PC-3 (cell line): ENCODE results near the gene ATF2. TPM values are rescaled to one million over a fixed set of nuclear protein-coding genes. Genes with fewer than 3 reads are reported as not detected.

Experiments used
- ATAC-seq: fragments of 200-7000 bp; cut with Tn5 transposase; 2 replicates; pipeline ENCODE4 v1.9.1; 2020; ENCODE audit warnings: mild to moderate bottlenecking, moderate library complexity
- BruUV-seq: library from RNA; stranded (reverse); fragments of 400-500 nt; replicated peaks from 2 replicates; lab custom pipeline; 2021; lab: Mats Ljungman, UMichigan
- CTCF ChIA-PET: fragments of 300-600 bp; sonication (Branson Sonifier 250); formaldehyde crosslinking; loops from one replicate; lab custom pipeline; 2022; ENCODE audit warnings: antibody characterized with exemption; lab: Charles Lee
- POLR2A ChIA-PET: fragments of 300-600 bp; sonication (Branson Sonifier 250); formaldehyde crosslinking; loops from one replicate; lab custom pipeline; 2022; ENCODE audit warnings: antibody characterized with exemption; ENCODE audit not compliant: unreplicated experiment; lab: Charles Lee
- DNase-seq: peaks from one replicate; pipeline ENCODE4 v3.0.0-alpha.2; 2015
- H2AFZ ChIP-seq: fragments of 300-600 bp; sonication (generic); 2 replicates; pipeline ENCODE4 v1.6.0; 2016; ENCODE audit warnings: antibody characterized with exemption, low read length
- H3F3A ChIP-seq: fragments of 300-600 bp; sonication (generic); one replicate; pipeline ENCODE4 v1.6.0; 2017; ENCODE audit warnings: antibody characterized with exemption, low read length, control low read depth, mild to moderate bottlenecking; ENCODE audit not compliant: unreplicated experiment
- H3K27ac ChIP-seq: fragments of 300-600 bp; sonication (generic); 2 replicates; pipeline ENCODE4 v1.5.1; 2016; ENCODE audit warnings: mild to moderate bottlenecking, low read length
- H3K27me3 ChIP-seq: fragments of 300-600 bp; sonication (generic); 2 replicates; pipeline ENCODE4 v1.6.1; 2016; ENCODE audit warnings: low read length, mixed read lengths
- H3K36me3 ChIP-seq: fragments of 300-600 bp; sonication (generic); 2 replicates; pipeline ENCODE4 v1.6.1; 2016; ENCODE audit warnings: low read depth, mixed run types, low read length, mixed read lengths
- H3K4me1 ChIP-seq: fragments of 300-600 bp; sonication (generic); 2 replicates; pipeline ENCODE4 v1.5.1; 2016; ENCODE audit warnings: low read length; ENCODE audit not compliant: insufficient read depth
- H3K4me2 ChIP-seq: fragments of 300-600 bp; sonication (generic); 2 replicates; pipeline ENCODE4 v1.6.0; 2016; ENCODE audit warnings: low read length
- H3K4me3 ChIP-seq: fragments of 300-600 bp; sonication (generic); 2 replicates; pipeline ENCODE4 v1.5.1; 2016; ENCODE audit warnings: mild to moderate bottlenecking, low read length, mixed read lengths
- H3K79me2 ChIP-seq: fragments of 300-600 bp; sonication (generic); 2 replicates; pipeline ENCODE4 v1.6.1; 2017; ENCODE audit warnings: low read length, mixed read lengths
- H3K9ac ChIP-seq: fragments of 300-600 bp; sonication (generic); 2 replicates; pipeline ENCODE4 v1.6.0; 2016; ENCODE audit warnings: mild to moderate bottlenecking, low read length
- H3K9me2 ChIP-seq: fragments of 300-600 bp; sonication (generic); replicated peaks from 2 replicates; pipeline ENCODE4 v1.6.1; 2016; ENCODE audit warnings: mixed run types, low read length, mixed read lengths
- H3K9me3 ChIP-seq: fragments of 300-600 bp; sonication (generic); 2 replicates; pipeline ENCODE4 v1.6.1; 2016; ENCODE audit warnings: low read length, mixed read lengths
- H4K20me1 ChIP-seq: fragments of 300-600 bp; sonication (generic); 2 replicates; pipeline ENCODE4 v1.6.1; 2016; ENCODE audit warnings: low read length, mixed read lengths
- CTCF ChIP-seq: fragments of 300-600 bp; sonication (generic); conservative IDR thresholded peaks from 2 replicates; pipeline ENCODE4 v1.5.1; 2017; ENCODE audit warnings: antibody characterized with exemption, low read depth, mild to moderate bottlenecking, low read length
- EZH2 ChIP-seq: fragments of 300-600 bp; sonication (generic); IDR thresholded peaks from one replicate; pipeline ENCODE4 v1.6.1; 2017; ENCODE audit warnings: antibody characterized with exemption, mild to moderate bottlenecking, low read length; ENCODE audit not compliant: unreplicated experiment
- EZH2phosphoT487 ChIP-seq: fragments of 300-600 bp; sonication (generic); IDR thresholded peaks from 2 replicates; pipeline ENCODE4 v1.6.1; 2018; ENCODE audit warnings: mild to moderate bottlenecking, antibody characterized with exemption, low read length, borderline replicate concordance
- intact Hi-C: fragments of 100-400 bp; cut with micrococcal nuclease; formaldehyde crosslinking; loops from 2 replicates; pipeline ENCODE4 v1.9.0; 2023
- total RNA-seq: library from RNA; depleted of rRNA; stranded (reverse); fragments of >200 nt; gene quantifications from 2 replicates; pipeline ENCODE4 v1.2.3, GENCODE V29; 2014

Gene ATF2
- total RNA-seq, 1 experiment from 2014 or later = 12.6 TPM

GRCh38 chr2:175181104-175181876 lies 13.3 kb upstream of the ATF2 start, which contains the start of gene ATP5MC3:
TSS of gene ATP5MC3 (minus strand) at chr2:175181710. CDS start at chr2:175181393, 317 bp downstream.
- Histone ChIP-seq H3K4me2 (peak within 1 kb of the TSS; percentile 87), H3K4me3 (peak within 1 kb of the TSS; percentile 89), H3K36me3 (peaks cover 33% of the 10 kb centered on the region), H3K27ac (peak within 1 kb of the TSS; percentile 57), H3K4me1 (peaks cover 45% of the 10 kb centered on the region), H3F3A (peaks cover 9% of the 10 kb centered on the region), H2AFZ (peak within 1 kb of the TSS; percentile 93), H3K9me3 (no peaks in the 10 kb centered on the region), H3K9me2 (no peaks in the 10 kb centered on the region), H3K79me2 (peaks cover 52% of the 10 kb centered on the region), H3K27me3 (no peaks in the 10 kb centered on the region), H4K20me1 (peaks cover 21% of the 10 kb centered on the region), H3K9ac (peak within 1 kb of the TSS; percentile 94)
- ChIA-PET POLR2A (no interaction called here), CTCF (interaction anchor here (0.5 kb wide), 1 partner anchor 172 kb away, joined by 3 read pairs; no protein-coding TSS in a partner anchor)
- intact Hi-C loops = no loop called here
- ATAC-seq (peak; percentile 86), DNase-seq (peak; percentile 95)
- BruUV-seq = TSS peak; percentile 73
- TF ChIP-seq CTCF (peak; percentile 30; the same call in 1 of the 2 replicates), EZH2phosphoT487 (no peak)

GRCh38 chr2:175180701-175181103 lies 12.7 kb upstream of the ATF2 start:
- Histone ChIP-seq H3K27me3 (no peaks in the 10 kb centered on the region), H4K20me1 (peaks cover 21% of the 10 kb centered on the region), H3K79me2 (peaks cover 52% of the 10 kb centered on the region), H3K9ac (peak overlapping the region; percentile 94), H3F3A (peaks cover 9% of the 10 kb centered on the region), H3K9me2 (no peaks in the 10 kb centered on the region), H3K9me3 (no peaks in the 10 kb centered on the region), H2AFZ (peak overlapping the region; percentile 93), H3K4me3 (peak overlapping the region; percentile 89), H3K27ac (peak overlapping the region; percentile 57), H3K4me2 (peak overlapping the region; percentile 87), H3K36me3 (peaks cover 33% of the 10 kb centered on the region), H3K4me1 (peaks cover 50% of the 10 kb centered on the region)
- TF ChIP-seq CTCF (no peak), EZH2 (no peak), EZH2phosphoT487 (no peak)
- ATAC-seq = peak; percentile 52
- ChIA-PET CTCF (interaction anchor here (0.5 kb wide), 1 partner anchor 172 kb away, joined by 3 read pairs; no protein-coding TSS in a partner anchor), POLR2A (interaction anchor here (0.6 kb wide), 1 partner anchor 346 kb away, joined by 6 read pairs; no protein-coding TSS in a partner anchor)
- intact Hi-C loops = no loop called here
- peak; percentile 28 for DNase-seq
- no TSS peak for BruUV-seq
